ENCODE data around the gene NKAIN2.
A peak's percentile ranks its signal among the peaks of the same experiment; 100 is the strongest.

NKAIN2 gene

DNA sequence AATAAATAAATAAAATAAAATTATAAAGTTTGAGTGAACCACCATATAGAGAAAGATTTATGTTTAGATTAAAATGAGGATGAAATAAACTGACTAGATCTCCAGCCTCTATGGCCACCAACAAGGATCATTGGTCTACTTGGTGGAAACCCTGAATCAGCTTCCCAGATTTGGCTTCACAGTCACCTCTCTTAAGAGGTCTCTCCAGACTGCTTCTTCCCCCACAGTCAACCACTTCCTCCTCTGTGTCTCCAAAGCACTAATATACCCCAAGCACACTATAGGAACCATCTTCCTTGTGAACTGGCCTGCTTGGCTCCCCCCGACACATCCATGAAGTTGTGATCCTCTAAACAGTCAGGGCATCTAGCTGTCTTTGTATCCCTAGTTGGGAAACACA lies 629.0 kb downstream of the NKAIN2 start:
- Histone ChIP-seq H4K8ac (ENCODE audit: low read depth, low read length) (no peak overlapping the region), H2BK120ac (ENCODE audit: low read depth, low read length) (no peak overlapping the region), H2BK15ac (ENCODE audit: low read length) (no peak overlapping the region), H3K14ac (ENCODE audit: low read length) (no peak overlapping the region), H3K9me3 (replicated peaks in 1 of 2; ENCODE audit: control insufficient read depth in 2 of 2, insufficient read depth in 1 of 2, low read depth in 1 of 2, low read length in 2 of 2) (no peaks in the 10 kb centered on the region), H3K79me1 (ENCODE audit: low read depth, low read length) (no peaks in the 10 kb centered on the region), H3K4me1 (ENCODE audit: control insufficient read depth in 2 of 2, insufficient read depth in 1 of 2, low read depth in 1 of 2, low read length in 2 of 2) (no peaks in the 10 kb centered on the region), H4K91ac (ENCODE audit: low read depth, low read length, poor library complexity) (no peak overlapping the region), H2BK5ac (ENCODE audit: low read length) (no peak overlapping the region), H2AK5ac (ENCODE audit: low read depth, low read length) (no peak overlapping the region), H3K27ac (replicated peaks; ENCODE audit: low read length) (no peak overlapping the region), H3K4me2 (ENCODE audit: insufficient read depth, low read length, poor library complexity, severe bottlenecking) (no peak overlapping the region), H3K18ac (ENCODE audit: low read length) (no peak overlapping the region), H3K27me3 (ENCODE audit: control insufficient read depth in 3 of 3, insufficient read depth in 3 of 3, low read depth in 1 of 3, low read length in 3 of 3) (no peaks in the 10 kb centered on the region), H3K4ac (ENCODE audit: low read length) (no peak overlapping the region), H3K23ac (ENCODE audit: low read depth, low read length, poor library complexity) (no peak overlapping the region), H2BK12ac (ENCODE audit: low read length) (no peak overlapping the region), H2AFZ (ENCODE audit: low read length) (no peak overlapping the region), H3K4me3 (ENCODE audit: low read length in 2 of 2) (no peak overlapping the region), H3K36me3 (replicated peaks in 1 of 2; ENCODE audit: control insufficient read depth in 2 of 2, insufficient read depth in 2 of 2, low read length in 2 of 2) (no peaks in the 10 kb centered on the region), H3K9ac (ENCODE audit: low read depth, low read length, poor library complexity) (peak overlapping the region; percentile 10)
- WGBS, 2 donors (ENCODE audit: extremely low coverage in 2 of 2, insufficient read length in 2 of 2, insufficient replicate concordance in 1 of 2) = no CpG with 5 or more reads among the region's 1 CpG
- DNase-seq (ENCODE audit: low spot score) = no peak

DNA sequence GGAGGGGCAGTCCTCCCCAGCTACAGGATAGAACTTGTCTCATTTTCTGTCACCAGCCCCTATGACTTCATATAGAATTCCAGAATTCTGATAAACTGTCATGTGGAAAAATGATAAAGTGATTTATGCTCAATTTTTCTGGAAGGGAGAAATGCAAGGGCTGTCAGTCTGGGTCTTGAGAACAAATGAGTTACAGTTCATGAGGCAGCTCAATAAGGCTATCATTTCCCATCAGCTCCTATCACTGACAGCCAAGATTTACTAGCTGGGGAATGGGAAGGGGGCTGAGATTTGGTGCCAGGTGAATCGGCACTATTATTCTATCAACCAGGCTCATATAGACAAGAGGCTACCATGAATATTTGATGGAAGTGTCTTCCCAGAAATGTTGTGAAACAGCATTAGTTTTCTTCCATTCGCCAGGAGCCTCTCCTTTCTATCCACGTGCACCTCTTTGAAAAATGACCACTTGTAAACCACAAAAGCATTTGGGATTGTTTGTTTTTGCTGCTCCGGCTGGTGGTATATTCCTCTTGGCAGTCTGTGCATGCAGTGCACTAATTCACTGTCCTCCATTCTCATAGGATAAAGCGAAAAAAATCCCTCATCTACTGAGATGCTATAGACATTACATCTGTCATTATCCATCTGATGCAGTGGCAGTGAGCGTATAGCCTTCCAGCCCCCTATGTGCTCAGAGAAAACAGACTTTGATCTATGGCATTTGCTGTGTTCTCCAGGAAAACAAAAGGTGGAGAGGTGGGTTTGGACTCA lies 629.9 kb downstream of the NKAIN2 start:
- no peak overlapping the region for H3K9ac ChIP-seq (ENCODE audit: low read depth, low read length, poor library complexity)
- no peaks in the 10 kb centered on the region for H3K4me1 ChIP-seq (ENCODE audit: control insufficient read depth in 2 of 2, insufficient read depth in 1 of 2, low read depth in 1 of 2, low read length in 2 of 2)
- DNase-seq (ENCODE audit: low spot score) = no peak
- no peak overlapping the region for H3K27ac ChIP-seq (replicated peaks; ENCODE audit: low read length)
- H2BK15ac ChIP-seq (ENCODE audit: low read length) = no peak overlapping the region
- H3K79me1 ChIP-seq (ENCODE audit: low read depth, low read length) = no peaks in the 10 kb centered on the region
- H4K91ac ChIP-seq (ENCODE audit: low read depth, low read length, poor library complexity) = no peak overlapping the region
- no peak overlapping the region for H3K23ac ChIP-seq (ENCODE audit: low read depth, low read length, poor library complexity)
- H2AFZ ChIP-seq (ENCODE audit: low read length) = no peak overlapping the region
- H2BK120ac ChIP-seq (ENCODE audit: low read depth, low read length) = no peak overlapping the region
- H3K4me2 ChIP-seq (ENCODE audit: insufficient read depth, low read length, poor library complexity, severe bottlenecking) = no peak overlapping the region
- H3K4ac ChIP-seq (ENCODE audit: low read length) = no peak overlapping the region
- WGBS, 2 donors (ENCODE audit: extremely low coverage in 2 of 2, insufficient read length in 2 of 2, insufficient replicate concordance in 1 of 2) = no CpG with 5 or more reads among the region's 6 CpGs
- H2AK5ac ChIP-seq (ENCODE audit: low read depth, low read length) = no peak overlapping the region
- H2BK5ac ChIP-seq (ENCODE audit: low read length) = no peak overlapping the region
- H3K36me3 ChIP-seq (replicated peaks in 1 of 2; ENCODE audit: control insufficient read depth in 2 of 2, insufficient read depth in 2 of 2, low read length in 2 of 2) = no peaks in the 10 kb centered on the region
- no peak overlapping the region for H3K18ac ChIP-seq (ENCODE audit: low read length)
- H3K4me3 ChIP-seq (ENCODE audit: low read length in 2 of 2) = no peak overlapping the region
- no peak overlapping the region for H2BK12ac ChIP-seq (ENCODE audit: low read length)
- H3K27me3 ChIP-seq (ENCODE audit: control insufficient read depth in 3 of 3, insufficient read depth in 3 of 3, low read depth in 1 of 3, low read length in 3 of 3) = no peaks in the 10 kb centered on the region
- no peak overlapping the region for H3K14ac ChIP-seq (ENCODE audit: low read length)
- no peak overlapping the region for H4K8ac ChIP-seq (ENCODE audit: low read depth, low read length)
- H3K9me3 ChIP-seq (replicated peaks in 1 of 2; ENCODE audit: control insufficient read depth in 2 of 2, insufficient read depth in 1 of 2, low read depth in 1 of 2, low read length in 2 of 2) = no peaks in the 10 kb centered on the region

DNA sequence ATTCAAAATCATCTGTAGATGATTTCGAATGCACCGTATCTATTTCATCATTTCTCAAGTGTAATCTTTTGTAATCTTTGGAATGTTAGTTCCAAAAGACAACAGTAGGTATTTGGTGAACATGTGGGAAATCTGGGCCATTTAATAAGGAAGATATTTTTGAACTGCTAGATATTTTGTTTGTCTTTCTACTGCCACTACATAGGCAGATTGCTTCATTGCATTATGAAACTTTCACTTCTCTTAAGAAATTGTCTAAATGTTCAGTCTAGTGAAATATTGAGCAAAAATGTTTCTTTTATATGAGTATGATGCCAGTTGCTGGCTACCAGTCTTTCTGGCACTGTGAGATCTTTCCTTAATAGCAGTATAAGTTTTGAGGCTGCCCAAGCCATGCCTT lies 630.8 kb downstream of the NKAIN2 start:
- Histone ChIP-seq H3K4me1 (ENCODE audit: control insufficient read depth in 2 of 2, insufficient read depth in 1 of 2, low read depth in 1 of 2, low read length in 2 of 2) (no peaks in the 10 kb centered on the region), H4K8ac (ENCODE audit: low read depth, low read length) (no peak overlapping the region), H3K9ac (ENCODE audit: low read depth, low read length, poor library complexity) (no peak overlapping the region), H2AK5ac (ENCODE audit: low read depth, low read length) (no peak overlapping the region), H3K4me3 (ENCODE audit: low read length in 2 of 2) (no peak overlapping the region), H3K36me3 (replicated peaks in 1 of 2; ENCODE audit: control insufficient read depth in 2 of 2, insufficient read depth in 2 of 2, low read length in 2 of 2) (no peaks in the 10 kb centered on the region), H4K91ac (ENCODE audit: low read depth, low read length, poor library complexity) (no peak overlapping the region), H3K14ac (ENCODE audit: low read length) (no peak overlapping the region), H3K18ac (ENCODE audit: low read length) (no peak overlapping the region), H2BK120ac (ENCODE audit: low read depth, low read length) (no peak overlapping the region), H3K79me1 (ENCODE audit: low read depth, low read length) (no peaks in the 10 kb centered on the region), H3K9me3 (replicated peaks in 1 of 2; ENCODE audit: control insufficient read depth in 2 of 2, insufficient read depth in 1 of 2, low read depth in 1 of 2, low read length in 2 of 2) (no peaks in the 10 kb centered on the region), H2BK15ac (ENCODE audit: low read length) (no peak overlapping the region), H3K4me2 (ENCODE audit: insufficient read depth, low read length, poor library complexity, severe bottlenecking) (no peak overlapping the region), H3K23ac (ENCODE audit: low read depth, low read length, poor library complexity) (no peak overlapping the region), H3K4ac (ENCODE audit: low read length) (no peak overlapping the region), H2AFZ (ENCODE audit: low read length) (no peak overlapping the region), H3K27me3 (ENCODE audit: control insufficient read depth in 3 of 3, insufficient read depth in 3 of 3, low read depth in 1 of 3, low read length in 3 of 3) (no peaks in the 10 kb centered on the region), H3K27ac (replicated peaks; ENCODE audit: low read length) (no peak overlapping the region), H2BK12ac (ENCODE audit: low read length) (no peak overlapping the region), H2BK5ac (ENCODE audit: low read length) (no peak overlapping the region)
- no peak for DNase-seq (ENCODE audit: low spot score)
- WGBS, 2 donors (ENCODE audit: extremely low coverage in 2 of 2, insufficient read length in 2 of 2, insufficient replicate concordance in 1 of 2) = no CpG with 5 or more reads among the region's 2 CpGs

DNA sequence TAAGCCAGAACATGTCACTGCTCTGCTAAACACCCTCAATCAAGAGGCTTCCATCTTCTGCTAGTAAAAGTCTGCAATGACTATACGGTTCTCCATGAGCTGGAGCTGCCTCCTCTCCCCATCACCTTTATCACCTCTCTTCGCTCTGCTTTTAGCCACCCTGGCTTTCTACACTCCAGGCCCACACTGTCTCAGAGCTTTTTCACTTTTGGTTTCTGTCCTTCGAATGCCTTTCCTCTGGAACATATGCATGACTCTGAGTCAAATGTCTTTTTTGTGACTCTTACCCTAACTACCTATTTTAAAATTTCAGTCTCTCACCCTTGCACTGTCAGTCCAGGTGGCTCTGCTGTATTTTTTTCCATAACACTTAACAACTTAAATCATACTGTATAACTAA lies 633.1 kb downstream of the NKAIN2 start:
- Histone ChIP-seq H3K79me1 (ENCODE audit: low read depth, low read length) (no peaks in the 10 kb centered on the region), H3K27me3 (ENCODE audit: control insufficient read depth in 3 of 3, insufficient read depth in 3 of 3, low read depth in 1 of 3, low read length in 3 of 3) (no peaks in the 10 kb centered on the region), H3K9ac (ENCODE audit: low read depth, low read length, poor library complexity) (no peak overlapping the region), H3K14ac (ENCODE audit: low read length) (no peak overlapping the region), H3K4me1 (ENCODE audit: control insufficient read depth in 2 of 2, insufficient read depth in 1 of 2, low read depth in 1 of 2, low read length in 2 of 2) (no peaks in the 10 kb centered on the region), H2BK120ac (ENCODE audit: low read depth, low read length) (no peak overlapping the region), H2BK15ac (ENCODE audit: low read length) (no peak overlapping the region), H3K27ac (replicated peaks; ENCODE audit: low read length) (no peak overlapping the region), H2AK5ac (ENCODE audit: low read depth, low read length) (no peak overlapping the region), H3K23ac (ENCODE audit: low read depth, low read length, poor library complexity) (no peak overlapping the region), H3K4me2 (ENCODE audit: insufficient read depth, low read length, poor library complexity, severe bottlenecking) (no peak overlapping the region), H2BK12ac (ENCODE audit: low read length) (no peak overlapping the region), H4K91ac (ENCODE audit: low read depth, low read length, poor library complexity) (no peak overlapping the region), H3K9me3 (replicated peaks in 1 of 2; ENCODE audit: control insufficient read depth in 2 of 2, insufficient read depth in 1 of 2, low read depth in 1 of 2, low read length in 2 of 2) (no peaks in the 10 kb centered on the region), H3K18ac (ENCODE audit: low read length) (no peak overlapping the region), H3K4ac (ENCODE audit: low read length) (no peak overlapping the region), H3K4me3 (ENCODE audit: low read length in 2 of 2) (no peak overlapping the region), H4K8ac (ENCODE audit: low read depth, low read length) (no peak overlapping the region), H3K36me3 (replicated peaks in 1 of 2; ENCODE audit: control insufficient read depth in 2 of 2, insufficient read depth in 2 of 2, low read length in 2 of 2) (no peaks in the 10 kb centered on the region), H2BK5ac (ENCODE audit: low read length) (no peak overlapping the region), H2AFZ (ENCODE audit: low read length) (no peak overlapping the region)
- no peak for DNase-seq (ENCODE audit: low spot score)
- no CpG with 5 or more reads among the region's 3 CpGs for WGBS, 2 donors (ENCODE audit: extremely low coverage in 2 of 2, insufficient read length in 2 of 2, insufficient replicate concordance in 1 of 2)
